ENCODE results near the gene ANXA6.

ANXA6 gene

GRCh38 chr5:151122828-151123227 is 34.8 kb downstream of the ANXA6 start:
- no peak for DNase-seq (ENCODE audit: low read depth)
- TF ChIP-seq CTCF (IDR thresholded peaks at IDR 0.05; ENCODE audit: insufficient read depth, low read depth, low read length, missing control alignments) = no peak
- no peak overlapping the region for H3K4me3 ChIP-seq (ENCODE audit: low read depth, low read length)

- no peak for TF ChIP-seq CTCF (IDR thresholded peaks at IDR 0.05; ENCODE audit: insufficient read depth, low read depth, low read length, missing control alignments)
- no peak overlapping the region for H3K4me3 ChIP-seq (ENCODE audit: low read depth, low read length)
- no peak for DNase-seq (ENCODE audit: low read depth)
Measured at GRCh38 chr5:151121665-151122064, 35.9 kb downstream of the ANXA6 start.

GRCh38 chr5:151121095-151121494 is 36.5 kb downstream of the ANXA6 start:
- DNase-seq (ENCODE audit: low read depth) = no peak
- TF ChIP-seq CTCF (IDR thresholded peaks at IDR 0.05; ENCODE audit: insufficient read depth, low read depth, low read length, missing control alignments) = no peak
- H3K4me3 ChIP-seq (ENCODE audit: low read depth, low read length) = no peak overlapping the region

- no peak overlapping the region for H3K4me3 ChIP-seq (ENCODE audit: low read depth, low read length)
- DNase-seq (ENCODE audit: low read depth) = no peak
- TF ChIP-seq CTCF (IDR thresholded peaks at IDR 0.05; ENCODE audit: insufficient read depth, low read depth, low read length, missing control alignments) = no peak
Measured at GRCh38 chr5:151118913-151119575, 38.5 kb downstream of the ANXA6 start.

GRCh38 chr5:151115272-151115905 is 42.2 kb downstream of the ANXA6 start:
- peak; percentile 71 for DNase-seq (ENCODE audit: low read depth)
- no peak overlapping the region for H3K4me3 ChIP-seq (ENCODE audit: low read depth, low read length)
- peak; percentile 95 for TF ChIP-seq CTCF (IDR thresholded peaks at IDR 0.05; ENCODE audit: insufficient read depth, low read depth, low read length, missing control alignments)

GRCh38 chr5:151113651-151114050 is 43.9 kb downstream of the ANXA6 start:
- H3K4me3 ChIP-seq (ENCODE audit: low read depth, low read length) = no peak overlapping the region
- no peak for DNase-seq (ENCODE audit: low read depth)
- no peak for TF ChIP-seq CTCF (IDR thresholded peaks at IDR 0.05; ENCODE audit: insufficient read depth, low read depth, low read length, missing control alignments)

GRCh38 chr5:151110992-151111391 is 46.6 kb downstream of the ANXA6 start:
- no peak overlapping the region for H3K4me3 ChIP-seq (ENCODE audit: low read depth, low read length)
- DNase-seq (ENCODE audit: low read depth) = no peak
- no peak for TF ChIP-seq CTCF (IDR thresholded peaks at IDR 0.05; ENCODE audit: insufficient read depth, low read depth, low read length, missing control alignments)

All from GM12865 (cell line).